ENCODE data around the gene HSD17B1. TPM values are rescaled to one million over a fixed set of nuclear protein-coding genes. Genes with fewer than 3 reads are reported as not detected.

Gene HSD17B1
- total and polyA plus RNA-seq, 2 of the 13 experiments (the other 11 are each of a cell fraction or from before 2014, with no cell fraction given): 0.54 to 0.93 TPM

- TF ChIP-seq NR1H2 (CRISPR knock-in tag; IDR thresholded peaks at IDR 0.05; ENCODE audit: borderline replicate concordance, low read depth) (0 out of 2 replicates have a peak, but pooled peaks have one; percentile 54), ZNF780A (CRISPR knock-in tag; IDR thresholded peaks at IDR 0.05) (peak; percentile 70; the same call in 1 of the 2 replicates), TP53 (CRISPR knock-in tag; conservative IDR thresholded peaks at IDR 0.05) (peak; percentile 53; the same call in 1 of the 2 replicates), ZNF468 (CRISPR knock-in tag; IDR thresholded peaks at IDR 0.05) (peak; percentile 84; the same call in 1 of the 2 replicates), SRSF1 (optimal IDR thresholded peaks at IDR 0.05; ENCODE audit: low read depth, low read length) (peak; percentile 89), ATF7 (IDR thresholded peaks at IDR 0.05) (peak; percentile 53), ATF7 (CRISPR knock-in tag; IDR thresholded peaks at IDR 0.05) (peak; percentile 95), RBAK (CRISPR knock-in tag; IDR thresholded peaks at IDR 0.05) (no peak; the same call in 1 of the 2 replicates), CTCF (CRISPR knock-in tag; IDR thresholded peaks at IDR 0.05) (peak; percentile 32), NFRKB (IDR thresholded peaks at IDR 0.05) (no peak), PHF21A (CRISPR knock-in tag; IDR thresholded peaks at IDR 0.05) (peak; percentile 90), ZNF143 (CRISPR knock-in tag; IDR thresholded peaks at IDR 0.05) (peak; percentile 39; the same call in 1 of the 2 replicates), HNRNPL (IDR thresholded peaks at IDR 0.05; ENCODE audit: low read depth, low read length) (peak; percentile 44; the same call in 1 of the 2 replicates), ZNF713 (CRISPR knock-in tag; IDR thresholded peaks at IDR 0.05) (0 out of 2 replicates have a peak, but pooled peaks have one; percentile 9), ZNF883 (CRISPR knock-in tag; IDR thresholded peaks at IDR 0.05; ENCODE audit: not compliant biosample characterization) (peak; percentile 59), ZNF83 (CRISPR knock-in tag; IDR thresholded peaks at IDR 0.05; ENCODE audit: borderline replicate concordance) (no peak), DNMT3B (CRISPR knock-in tag; conservative IDR thresholded peaks at IDR 0.05) (0 out of 2 replicates have a peak, but pooled peaks have one; percentile 71), FOXC1 (CRISPR knock-in tag; IDR thresholded peaks at IDR 0.05; ENCODE audit: borderline replicate concordance) (peak; percentile 90), ZBTB38 (CRISPR knock-in tag; IDR thresholded peaks at IDR 0.05) (peak; percentile 93), RBM39 (IDR thresholded peaks at IDR 0.05; ENCODE audit: low read depth, low read length, poor library complexity, severe bottlenecking) (peak; percentile 84), ZNF569 (CRISPR knock-in tag; IDR thresholded peaks at IDR 0.05; ENCODE audit: borderline replicate concordance) (no peak), NR2F1 (CRISPR knock-in tag; IDR thresholded peaks at IDR 0.05) (no peak), MLLT10 (CRISPR knock-in tag; IDR thresholded peaks at IDR 0.05) (no peak), NFYB (CRISPR knock-in tag; IDR thresholded peaks at IDR 0.05) (no peak; the same call in none of the 2 replicates), ZNF777 (CRISPR knock-in tag; IDR thresholded peaks at IDR 0.05) (peak; percentile 78), TSC22D2 (CRISPR knock-in tag; IDR thresholded peaks at IDR 0.05; ENCODE audit: borderline replicate concordance) (no peak; the same call in none of the 2 replicates), ZNF547 (CRISPR knock-in tag; IDR thresholded peaks at IDR 0.05) (peak; percentile 35; the same call in 1 of the 2 replicates), KDM5B (CRISPR knock-in tag; IDR thresholded peaks at IDR 0.05; ENCODE audit: borderline replicate concordance) (peak; percentile 93), KDM2A (CRISPR knock-in tag; IDR thresholded peaks at IDR 0.05; ENCODE audit: borderline replicate concordance, low read depth) (peak; percentile 98)
Observed at GRCh38 chr17:42554250-42555121, 1.8 kb downstream of the HSD17B1 start (continued).
